Naive thymus-derived CD4-positive, alpha-beta T cell (primary cell): ENCODE results near the gene BORCS6. TPM values are rescaled to one million over a fixed set of nuclear protein-coding genes. Genes with fewer than 3 reads are reported as not detected.

Source experiments
- ATAC-seq: fragments of 150-1000 bp; cut with Tn5 transposase; 2 replicates; pipeline ENCODE4 v1.10.0; 2021; ENCODE audit warnings: mild to moderate bottlenecking, moderate library complexity
- CTCF ChIA-PET: fragments of 350-600 bp; sonication (Branson Sonifier 250); formaldehyde crosslinking; loops from one replicate; lab custom pipeline; 2021; ENCODE audit warnings: antibody characterized with exemption; lab: Charles Lee
- POLR2A ChIA-PET: fragments of 350-600 bp; sonication (Branson Sonifier 250); formaldehyde crosslinking; loops from one replicate; lab custom pipeline; 2021; ENCODE audit warnings: antibody characterized with exemption, inconsistent platforms; lab: Charles Lee
- DNase-seq, 9 donors: peaks; one replicate each; pipeline versions ENCODE4 v3.0.0 to v3.0.0-alpha.2; 2020 to 2022; ENCODE audit warnings: mixed read lengths in 1 of 9
- H3K27ac ChIP-seq: one replicate; pipeline ENCODE4 v1.7.0; 2013; ENCODE audit warnings: mild to moderate bottlenecking, low read depth, low read length, moderate library complexity
- H3K27me3 ChIP-seq, 2 donors: one replicate each; pipeline ENCODE4 v1.7.0; 2013; ENCODE audit warnings: low read length in 2 of 2, mild to moderate bottlenecking in 2 of 2, moderate library complexity in 2 of 2; ENCODE audit not compliant: control insufficient read depth in 2 of 2, insufficient read depth in 2 of 2
- H3K36me3 ChIP-seq, 3 experiments: 1 replicate in 2 of 3; 2 replicates in 1 of 3; pipeline ENCODE4 v1.7.0; 2013; ENCODE audit warnings: low read length in 3 of 3, mild to moderate bottlenecking in 3 of 3, moderate library complexity in 1 of 3; ENCODE audit not compliant: insufficient read depth in 3 of 3, control insufficient read depth in 2 of 3
- H3K4me1 ChIP-seq, 2 donors: one replicate each; pipeline ENCODE4 v1.7.0; 2013; ENCODE audit warnings: low read length in 2 of 2, mild to moderate bottlenecking in 2 of 2, moderate library complexity in 1 of 2; ENCODE audit not compliant: control insufficient read depth in 2 of 2, insufficient read depth in 2 of 2
- H3K4me3 ChIP-seq: 2 replicates; pipeline ENCODE4 v1.7.0; 2013; ENCODE audit warnings: mild to moderate bottlenecking, low read length
- H3K9me3 ChIP-seq, 3 experiments: 1 replicate in 2 of 3; 2 replicates in 1 of 3; pipeline ENCODE4 v1.7.0; 2013; ENCODE audit warnings: low read length in 3 of 3; ENCODE audit not compliant: control insufficient read depth in 2 of 3
- H3K27ac Mint-ChIP-seq, 9 donors: one replicate each; pipeline ENCODE4 v1.8.0; 2020 to 2022; ENCODE audit warnings: mixed read lengths in 9 of 9, mild to moderate bottlenecking in 8 of 9, moderate library complexity in 5 of 9, inconsistent platforms in 2 of 9
- H3K27me3 Mint-ChIP-seq, 5 donors: one replicate each; pipeline ENCODE4 v1.8.0; 2021 to 2022; ENCODE audit warnings: mixed read lengths in 5 of 5, mild to moderate bottlenecking in 1 of 5
- H3K36me3 Mint-ChIP-seq, 5 donors: one replicate each; pipeline ENCODE4 v1.8.0; 2020 to 2022; ENCODE audit warnings: mixed read lengths in 5 of 5, mild to moderate bottlenecking in 3 of 5, inconsistent platforms in 1 of 5
- H3K4me1 Mint-ChIP-seq, 7 donors: one replicate each; pipeline ENCODE4 v1.8.0; 2020 to 2022; ENCODE audit warnings: mixed read lengths in 7 of 7, mild to moderate bottlenecking in 3 of 7, inconsistent platforms in 1 of 7
- H3K4me3 Mint-ChIP-seq, 10 donors: one replicate each; pipeline ENCODE4 v1.8.0; 2020 to 2022; ENCODE audit warnings: mild to moderate bottlenecking in 10 of 10, mixed read lengths in 10 of 10, moderate library complexity in 6 of 10, inconsistent platforms in 2 of 10
- H3K9me3 Mint-ChIP-seq, 11 donors: one replicate each; pipeline ENCODE4 v1.8.0; 2020 to 2022; ENCODE audit warnings: mixed read lengths in 11 of 11, mild to moderate bottlenecking in 4 of 11, inconsistent platforms in 1 of 11, moderate library complexity in 1 of 11
- intact Hi-C, 2 donors: fragments of 100-400 bp; cut with micrococcal nuclease; formaldehyde crosslinking; loops; one replicate each; pipeline ENCODE4 v1.15.1; 2023
- polyA plus RNA-seq, 2 donors: library from polyadenylated mRNA; unstranded; fragments of 300-500 nt; fragmentation: Illumina TruSeq; gene quantifications; one replicate each; pipeline ENCODE4 v1.2.3, GENCODE V29; 2021
- total RNA-seq, 6 experiments: library from RNA in 5 of 6; stranded (reverse) in 5 of 6; gene quantifications; 1 replicate in 5 of 6; 2 replicates in 1 of 6; pipeline ENCODE4 v1.2.3 and lab custom pipeline; 2021 to 2026

BORCS6 gene
- total and polyA plus RNA-seq, 7 experiments from 2014 or later: 5.4 to 23.7 (median 15.8) TPM

DNA sequence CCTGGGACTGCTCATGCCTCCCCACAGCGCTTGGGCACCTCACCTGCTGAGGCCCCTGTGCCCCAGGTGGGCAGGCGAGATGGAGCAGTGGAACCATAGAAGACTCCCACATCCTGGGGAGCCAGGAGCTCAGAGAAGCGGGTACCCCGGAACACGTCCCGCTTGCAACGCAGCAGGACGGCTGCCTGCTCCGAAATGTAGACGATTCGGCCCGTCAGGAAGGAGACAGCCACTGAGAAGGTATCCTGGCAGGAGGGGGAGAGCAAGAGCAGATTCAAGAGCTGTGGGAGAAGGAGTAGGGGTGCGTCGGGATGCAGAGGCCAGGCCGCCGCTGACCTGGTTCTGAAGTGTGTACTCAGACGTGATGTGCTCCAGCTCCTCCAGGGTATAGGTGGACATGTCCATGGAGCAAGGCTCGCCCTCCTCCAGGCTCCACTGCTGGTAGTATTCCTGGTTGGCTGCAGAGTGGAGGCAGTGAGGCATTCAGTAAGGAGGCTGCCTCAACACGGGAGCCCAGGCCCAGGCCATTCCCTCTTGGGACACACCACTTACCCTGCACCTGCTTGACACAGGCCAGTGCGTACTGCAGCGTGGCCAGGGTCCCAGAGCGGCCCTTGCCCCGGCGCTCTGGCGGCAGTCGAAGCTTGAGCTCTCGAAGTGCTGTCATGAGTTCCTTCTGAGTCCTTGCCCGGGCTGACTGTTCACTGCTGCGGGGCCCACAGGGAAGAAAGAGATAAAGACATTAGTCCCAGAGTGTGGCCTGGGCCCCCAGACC, 40.4 kb downstream of the BORCS6 start:
- Histone ChIP-seq H3K4me1 (peaks cover 36 to 44% of the 10 kb centered on the region in 2 donors), H3K27me3 (no peaks in the 10 kb centered on the region), H3K36me3 (peaks cover 30 to 61% (median 41%) of the 10 kb centered on the region in 3 experiments), H3K4me3 (no peak overlapping the region), H3K9me3 (no peaks in the 10 kb centered on the region), H3K27ac (peak overlapping the region; percentile 95)
- H3K4me3 Mint-ChIP-seq: peak overlapping the region in 4 of 10 donors; percentile 44 to 95 (median 76)
- DNase-seq: no peak
- ChIA-PET POLR2A (interaction anchor here (0.5 to 9.7 kb wide), 8 partner anchors 10 to 309 kb away, joined by 3 to 136 read pairs (median 4); no protein-coding TSS in a partner anchor), CTCF (interaction anchor here (0.7 to 1.7 kb wide), 2 partner anchors 10 to 14 kb away, joined by 3 to 11 read pairs; no protein-coding TSS in a partner anchor)
- H3K27me3 Mint-ChIP-seq: no peaks in the 10 kb centered on the region
- ATAC-seq: no peak
- H3K9me3 Mint-ChIP-seq: peaks cover 0 to 25% (median 0%) of the 10 kb centered on the region in 11 donors
- H3K4me1 Mint-ChIP-seq: peaks cover 0 to 57% (median 35%) of the 10 kb centered on the region in 7 donors
- peaks cover 4 to 34% (median 16%) of the 10 kb centered on the region in 5 donors for H3K36me3 Mint-ChIP-seq
- H3K27ac Mint-ChIP-seq: peak overlapping the region in 3 of 9 donors; percentile 32 to 96 (median 93)
- intact Hi-C loops: loop anchor here (5.0 to 10.0 kb wide), 3 partner anchors 575 to 915 kb away; partner anchors contain the start of genes CD68 (in 1 of the 2), DVL2 (in 1 of the 2) and PHF23 (in 1 of the 2)

DNA sequence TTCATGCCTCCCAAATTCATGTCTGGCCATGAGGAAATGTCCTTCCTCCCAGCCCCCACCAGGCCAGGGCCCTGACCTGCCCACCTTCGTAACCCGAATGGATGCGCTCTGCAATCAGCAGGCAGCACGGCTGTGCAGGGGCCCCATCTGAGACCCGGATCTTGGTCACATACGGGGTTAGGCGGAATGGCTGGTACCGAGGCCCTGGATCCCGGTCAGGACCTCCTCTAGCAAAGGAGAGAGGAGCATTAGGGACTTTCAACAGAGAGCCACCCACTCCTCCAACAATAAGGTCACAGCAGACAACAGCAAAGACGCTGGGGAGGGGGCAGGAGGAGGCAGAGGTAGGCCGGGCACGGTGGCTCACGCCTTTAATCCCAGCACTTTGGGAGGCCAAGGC, 41.4 kb downstream of the BORCS6 start:
- H3K27ac Mint-ChIP-seq: peak overlapping the region in 5 of 9 donors; percentile 14 to 71 (median 55)
- peaks cover 0 to 30% (median 0%) of the 10 kb centered on the region in 11 donors for H3K9me3 Mint-ChIP-seq
- peaks cover 6 to 42% (median 14%) of the 10 kb centered on the region in 5 donors for H3K36me3 Mint-ChIP-seq
- H3K4me1 Mint-ChIP-seq: peaks cover 0 to 47% (median 29%) of the 10 kb centered on the region in 7 donors
- Histone ChIP-seq H3K27me3 (no peaks in the 10 kb centered on the region), H3K4me3 (no peak overlapping the region), H3K9me3 (no peaks in the 10 kb centered on the region), H3K4me1 (peaks cover 26 to 33% of the 10 kb centered on the region in 2 donors), H3K27ac (no peak overlapping the region), H3K36me3 (peaks cover 30 to 71% (median 41%) of the 10 kb centered on the region in 3 experiments)
- no peak for ATAC-seq
- no peaks in the 10 kb centered on the region for H3K27me3 Mint-ChIP-seq
- no peak for DNase-seq
- POLR2A ChIA-PET: interaction anchor here (0.6 to 9.7 kb wide), 9 partner anchors 8 to 73 kb away, joined by 3 to 136 read pairs (median 5); no protein-coding TSS in a partner anchor
- intact Hi-C loops: no loop called here
- CTCF ChIA-PET: interaction anchor here (0.7 kb wide), 1 partner anchor 88 kb away, joined by 4 read pairs; no protein-coding TSS in a partner anchor
- H3K4me3 Mint-ChIP-seq: peak overlapping the region in 3 of 10 donors; percentile 11 to 32 (median 29)

DNA sequence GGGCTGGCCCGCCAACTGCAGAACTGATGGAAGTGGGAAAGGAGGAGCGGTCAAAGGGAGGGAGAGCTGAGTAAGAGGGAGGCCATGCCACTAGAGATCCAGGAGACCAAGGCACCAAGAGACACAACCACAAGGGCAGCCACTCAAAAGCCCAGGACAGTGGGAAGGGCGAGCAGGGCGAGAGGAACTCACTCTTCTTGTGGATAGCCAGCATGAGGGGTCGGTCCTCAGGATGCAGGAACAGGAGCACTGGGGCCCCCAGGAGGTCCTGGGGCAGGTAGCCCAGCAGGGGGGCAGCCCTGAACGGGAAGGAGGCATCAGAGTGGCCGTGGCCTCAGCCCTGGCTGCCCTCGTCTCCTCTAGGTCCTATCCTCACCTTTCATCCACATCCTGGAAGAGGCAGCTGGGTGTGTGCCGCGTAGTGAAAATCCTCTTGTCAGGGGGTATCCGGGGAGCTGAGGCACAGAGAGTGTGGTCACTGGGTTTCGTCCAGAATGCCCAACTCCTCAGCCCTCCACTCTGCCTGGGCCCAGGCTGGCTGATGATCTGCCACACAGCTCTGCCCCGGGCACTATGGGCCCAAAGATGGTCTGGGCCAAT, 42.1 kb downstream of the BORCS6 start:
- Histone ChIP-seq H3K36me3 (peaks cover 30 to 77% (median 41%) of the 10 kb centered on the region in 3 experiments), H3K27me3 (no peaks in the 10 kb centered on the region), H3K9me3 (no peaks in the 10 kb centered on the region), H3K4me1 (peaks cover 21 to 27% of the 10 kb centered on the region in 2 donors), H3K4me3 (no peak overlapping the region), H3K27ac (no peak overlapping the region)
- no peak for DNase-seq
- intact Hi-C loops: no loop called here
- peaks cover 0 to 40% (median 23%) of the 10 kb centered on the region in 7 donors for H3K4me1 Mint-ChIP-seq
- H3K36me3 Mint-ChIP-seq: peaks cover 6 to 42% (median 14%) of the 10 kb centered on the region in 5 donors
- peaks cover 0 to 30% (median 0%) of the 10 kb centered on the region in 11 donors for H3K9me3 Mint-ChIP-seq
- no peak for ATAC-seq
- H3K4me3 Mint-ChIP-seq: peak overlapping the region in 3 of 10 donors; percentile 35 to 71 (median 57)
- H3K27ac Mint-ChIP-seq: peak overlapping the region in 7 of 9 donors; percentile 25 to 71 (median 55)
- POLR2A ChIA-PET: interaction anchor here (0.6 to 9.7 kb wide), 10 partner anchors 8 to 74 kb away, joined by 3 to 136 read pairs (median 5); no protein-coding TSS in a partner anchor
- H3K27me3 Mint-ChIP-seq: no peaks in the 10 kb centered on the region
- CTCF ChIA-PET: interaction anchor here (0.5 to 0.7 kb wide), 2 partner anchors 62 to 87 kb away, joined by 4 to 5 read pairs; partner anchors contain the start of gene AURKB

DNA sequence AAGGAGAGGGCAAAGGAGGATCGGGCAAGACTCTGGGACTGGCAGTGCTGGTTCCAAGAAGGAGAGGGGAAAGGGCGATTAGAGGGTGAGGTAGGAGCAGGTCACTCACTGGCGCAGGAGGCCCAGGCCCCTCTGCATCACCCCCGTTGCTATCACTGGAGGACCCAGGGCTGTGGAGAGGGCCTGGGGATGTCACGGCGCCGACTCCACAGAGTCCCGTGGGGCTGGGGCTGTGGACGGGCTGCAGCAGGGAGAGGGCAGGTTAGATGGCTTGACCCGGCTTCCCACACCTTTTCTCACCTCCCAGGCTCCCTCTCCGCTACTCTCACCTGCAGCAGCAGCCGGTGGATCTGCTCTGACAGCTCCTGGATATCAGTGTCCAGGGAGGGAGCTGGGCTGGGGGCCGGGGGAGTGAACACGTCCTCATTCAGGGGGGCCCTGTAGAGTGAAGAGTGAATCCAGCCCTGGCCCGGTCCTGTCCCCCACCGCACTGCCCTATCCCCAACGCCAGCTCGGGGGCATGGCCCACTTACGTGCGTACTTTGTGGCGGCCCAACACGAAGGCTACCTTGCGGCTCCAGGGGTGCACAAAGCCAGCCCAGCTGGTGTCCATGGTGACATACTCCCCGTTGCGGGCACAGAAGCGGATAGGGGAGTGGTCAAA, 42.7 kb downstream of the BORCS6 start:
- Mint-ChIP-seq H3K4me1 (peaks cover 0 to 34% (median 17%) of the 10 kb centered on the region in 7 donors), H3K27me3 (no peaks in the 10 kb centered on the region), H3K4me3 (peak overlapping the region in 2 of 10 donors; percentile 35 to 57), H3K9me3 (peaks cover 0 to 35% (median 0%) of the 10 kb centered on the region in 11 donors), H3K36me3 (peaks cover 6 to 45% (median 14%) of the 10 kb centered on the region in 5 donors), H3K27ac (peak overlapping the region in 6 of 9 donors; percentile 32 to 73 (median 60))
- no peak overlapping the region for H3K27ac ChIP-seq
- no peak for ATAC-seq
- peaks cover 30 to 83% (median 47%) of the 10 kb centered on the region in 3 experiments for H3K36me3 ChIP-seq
- no peak overlapping the region for H3K4me3 ChIP-seq
- intact Hi-C loops: no loop called here
- no peaks in the 10 kb centered on the region for H3K27me3 ChIP-seq
- DNase-seq: peak in 1 of 9 donors; percentile 4
- ChIA-PET POLR2A (interaction anchor here (0.9 to 3.3 kb wide), 8 partner anchors 9 to 74 kb away, joined by 3 to 16 read pairs (median 5); partner anchors contain the start of gene AURKB), CTCF (interaction anchor here (0.5 kb wide), 1 partner anchor 63 kb away, joined by 5 read pairs; the partner anchor contains the start of gene AURKB)
- peaks cover 14 to 21% of the 10 kb centered on the region in 2 donors for H3K4me1 ChIP-seq
- H3K9me3 ChIP-seq: no peaks in the 10 kb centered on the region

- H3K9me3 ChIP-seq: no peaks in the 10 kb centered on the region
- no peaks in the 10 kb centered on the region for H3K27me3 Mint-ChIP-seq
- H3K36me3 ChIP-seq: peaks cover 30 to 90% (median 48%) of the 10 kb centered on the region in 3 experiments
- intact Hi-C loops: no loop called here
- no peak overlapping the region for H3K27ac ChIP-seq
- H3K27ac Mint-ChIP-seq: peak overlapping the region in 8 of 9 donors; percentile 32 to 81 (median 62)
- DNase-seq: no peak
- no peak overlapping the region for H3K4me3 Mint-ChIP-seq
- no peaks in the 10 kb centered on the region for H3K27me3 ChIP-seq
- peaks cover 0 to 28% (median 12%) of the 10 kb centered on the region in 7 donors for H3K4me1 Mint-ChIP-seq
- peaks cover 0 to 38% (median 0%) of the 10 kb centered on the region in 11 donors for H3K9me3 Mint-ChIP-seq
- ChIA-PET CTCF (no interaction called here), POLR2A (interaction anchor here (0.8 to 3.3 kb wide), 4 partner anchors 9 to 64 kb away, joined by 3 to 16 read pairs (median 4); partner anchors contain the start of gene AURKB)
- no peak overlapping the region for H3K4me3 ChIP-seq
- peaks cover 9 to 51% (median 15%) of the 10 kb centered on the region in 5 donors for H3K36me3 Mint-ChIP-seq
- ATAC-seq: no peak
- H3K4me1 ChIP-seq: peaks cover 13 to 14% of the 10 kb centered on the region in 2 donors
These were observed 43.4 kb downstream of the BORCS6 start for GRCh38 chr17:8146381-8147140.
